Eye (tissue), 1 donor: ENCODE results near the gene ZFYVE1.
"Not testable (repeated sequence)": the region's sequence is repeated elsewhere in the genome, so short reads cannot be mapped to it uniquely, and the experiment has no call there.

Experiments
- DNase-seq: peaks from one replicate; pipeline ENCODE4 v3.0.0-alpha.2; 2015

The ZFYVE1 gene

DNA sequence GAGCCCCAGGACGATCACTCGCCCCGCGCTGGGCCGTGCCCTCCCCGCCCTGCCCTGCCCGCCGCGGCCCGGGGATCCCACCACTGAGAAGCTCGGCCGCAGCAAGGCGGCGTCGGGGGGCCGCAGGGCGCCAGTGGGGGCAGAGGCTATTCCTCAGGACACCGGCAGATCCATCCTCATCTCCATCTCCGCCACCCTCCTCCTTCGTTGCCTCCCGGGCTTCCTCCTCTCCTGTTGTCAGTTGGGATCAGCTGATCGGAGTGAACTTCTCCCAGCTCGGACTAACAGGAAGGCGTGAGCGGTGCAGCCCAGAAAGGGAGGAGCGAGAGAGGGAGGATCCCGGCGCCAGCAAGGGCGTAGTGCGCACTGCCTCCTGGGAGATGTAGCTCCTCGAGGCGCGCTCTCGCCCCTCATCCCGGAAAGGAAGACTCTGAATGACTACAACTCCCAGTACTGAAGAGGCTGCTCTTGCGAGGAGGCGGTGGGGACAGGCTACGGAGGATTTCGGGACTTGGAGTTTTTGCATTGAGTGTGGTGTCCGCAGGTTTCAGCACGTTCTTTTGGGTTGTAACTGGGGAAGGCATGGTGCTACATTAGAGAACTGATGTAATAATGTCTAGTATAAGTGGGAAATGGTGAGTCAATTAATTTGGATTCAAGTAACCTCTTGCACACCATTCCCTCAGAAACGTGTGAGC is at the start of gene ZFYVE1:
ZFYVE1 (minus strand) TSS at position 262 of the 698 bp plus-strand sequence. CDS start 2,598 bp downstream, outside the sequence.
- DNase-seq = peak; percentile 99

DNA sequence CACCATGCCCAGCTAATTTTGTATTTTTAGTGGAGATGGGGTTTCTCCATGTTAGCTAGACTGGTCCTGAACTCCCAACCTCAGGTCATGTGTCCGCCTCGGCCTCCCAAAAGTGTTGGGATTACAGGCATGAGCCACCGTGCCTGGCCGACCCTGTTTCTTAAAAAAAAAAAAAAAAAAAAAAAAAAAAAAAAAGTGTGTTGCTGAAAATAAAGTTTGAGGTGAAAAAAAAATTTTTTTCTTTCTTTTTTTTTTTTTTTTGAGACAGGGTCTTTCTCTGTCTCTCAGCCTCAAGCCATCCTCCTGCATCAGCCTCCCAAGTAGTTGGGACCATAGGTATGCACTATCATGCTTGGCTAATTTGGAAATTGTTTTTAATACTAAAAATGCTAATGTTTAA is 42.7 kb upstream of the ZFYVE1 start:
- no peak for DNase-seq

- no peak for DNase-seq
These were observed 32.2 kb upstream of the ZFYVE1 start for GRCh38 chr14:73058922-73059673.

- peak; percentile 99 for DNase-seq
These were observed 31.5 kb upstream of the ZFYVE1 start, which contains the start of gene RBM25 for GRCh38 chr14:73058224-73058921. RBM25 (plus strand) TSS chr14:73058534; CDS start chr14:73071642, 13,108 bp downstream.

DNA sequence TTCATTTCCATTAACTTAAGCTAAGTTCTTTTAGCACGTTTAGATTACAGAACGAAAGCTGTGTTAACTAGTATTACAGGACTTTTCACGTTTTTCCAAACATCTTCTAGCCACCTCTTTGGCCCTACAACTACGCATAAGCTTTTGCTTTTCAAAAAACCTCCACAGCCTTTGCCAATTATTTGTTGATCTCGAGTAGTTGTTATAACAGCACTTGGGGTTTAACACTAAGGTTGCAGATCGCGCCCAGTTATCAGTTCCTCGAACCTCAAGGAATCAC is 31.0 kb upstream of the ZFYVE1 start:
- DNase-seq = no peak

GRCh38 chr14:73055251-73055650 is 28.3 kb upstream of the ZFYVE1 start:
- no peak for DNase-seq

- DNase-seq = no peak
These were observed 22.5 kb upstream of the ZFYVE1 start for GRCh38 chr14:73049428-73049827.

DNA sequence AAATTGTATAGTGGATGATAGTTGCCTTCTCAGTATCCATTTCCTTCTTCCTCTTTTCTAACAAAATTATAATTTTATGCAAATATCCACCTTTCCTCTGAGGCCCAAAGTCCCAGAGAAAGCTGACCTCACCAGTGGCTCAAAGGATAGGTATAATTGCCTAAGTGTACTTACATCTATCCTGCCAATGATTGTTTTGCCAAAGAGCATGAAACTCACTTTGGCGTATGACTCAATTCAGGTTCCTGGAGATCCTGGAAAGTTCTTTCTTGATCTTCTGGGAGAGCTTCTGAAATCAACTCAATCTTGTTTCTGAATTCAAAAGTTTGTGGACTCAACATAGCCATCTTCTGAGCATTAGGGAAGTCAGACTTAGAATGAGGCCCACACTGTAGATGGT is 20.9 kb upstream of the ZFYVE1 start:
- no peak for DNase-seq

DNA sequence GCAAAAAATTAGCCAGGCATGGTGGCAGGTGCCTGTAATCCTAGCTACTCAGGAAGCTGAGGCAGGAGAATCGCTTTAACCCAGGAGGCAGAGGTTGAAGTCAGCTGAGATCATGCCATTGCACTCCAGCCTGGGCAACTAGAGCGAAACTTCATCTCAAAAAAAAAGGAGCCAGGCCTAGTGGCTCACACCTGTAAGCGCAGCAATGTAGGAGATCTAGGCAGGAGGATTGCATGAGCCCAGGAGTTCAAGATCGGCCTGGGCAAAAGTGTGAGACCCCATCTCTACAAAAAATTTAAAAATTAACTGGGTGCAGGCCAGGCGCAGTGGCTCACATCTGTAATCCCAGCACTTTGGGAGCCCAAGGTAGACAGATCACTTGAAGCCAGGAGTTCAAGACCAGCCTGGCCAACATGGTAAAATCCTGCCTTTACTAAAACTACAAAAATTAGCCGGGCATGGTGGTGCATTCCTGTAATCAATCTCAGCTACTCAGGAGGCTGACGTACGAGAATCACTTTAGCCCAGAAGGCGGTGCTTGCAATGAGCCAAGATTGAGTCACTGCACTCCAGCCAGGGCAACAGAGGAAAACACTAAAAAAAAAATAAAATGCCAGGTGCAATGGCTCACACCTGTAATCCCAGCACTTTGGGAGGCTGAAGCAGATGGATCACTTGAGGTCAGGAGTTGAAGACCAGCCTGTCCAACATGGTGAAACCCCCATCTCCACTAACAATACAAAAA is 10.0 kb upstream of the ZFYVE1 start:
- not testable (repeated sequence) for DNase-seq

DNA sequence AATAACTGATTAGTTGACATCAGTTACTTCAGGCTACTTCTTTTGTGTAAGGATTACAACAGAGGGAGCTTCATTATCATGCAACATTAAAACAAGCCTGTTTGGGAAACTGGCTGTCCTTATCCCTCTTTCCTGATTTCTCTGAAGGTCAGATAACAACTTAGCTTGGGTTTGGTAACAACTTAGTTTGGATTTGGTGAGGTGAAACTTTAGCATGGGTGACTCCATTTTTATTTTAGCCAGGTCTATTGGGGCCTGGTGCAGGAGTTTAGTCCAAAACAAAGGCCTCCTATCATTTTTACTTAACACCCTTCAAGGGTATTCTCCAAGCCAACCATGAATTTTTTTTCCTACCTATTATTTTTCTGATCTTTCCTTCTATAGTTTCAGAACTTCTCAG is 1.1 kb upstream of the ZFYVE1 start:
- no peak for DNase-seq

DNA sequence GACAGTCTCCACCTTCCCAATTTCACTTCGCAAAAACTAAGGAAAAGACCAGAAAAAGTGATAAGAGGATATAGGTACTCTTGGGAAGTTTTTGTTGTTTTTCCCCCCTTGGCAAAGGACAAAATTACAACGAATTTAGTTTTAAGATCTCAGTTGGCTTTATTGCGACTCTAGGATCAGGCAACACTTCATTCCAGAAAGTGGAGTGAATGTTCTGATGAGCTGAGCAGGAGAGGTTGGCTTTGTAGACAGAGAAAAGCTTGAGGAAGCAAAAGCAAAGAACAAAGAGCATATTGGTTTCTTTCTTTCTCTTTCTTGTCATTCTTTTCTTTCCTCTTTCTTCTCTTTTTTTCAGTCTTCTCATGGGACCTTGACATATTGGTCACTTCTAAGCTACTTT is 640 bp upstream of the ZFYVE1 start:
- no peak for DNase-seq

DNA sequence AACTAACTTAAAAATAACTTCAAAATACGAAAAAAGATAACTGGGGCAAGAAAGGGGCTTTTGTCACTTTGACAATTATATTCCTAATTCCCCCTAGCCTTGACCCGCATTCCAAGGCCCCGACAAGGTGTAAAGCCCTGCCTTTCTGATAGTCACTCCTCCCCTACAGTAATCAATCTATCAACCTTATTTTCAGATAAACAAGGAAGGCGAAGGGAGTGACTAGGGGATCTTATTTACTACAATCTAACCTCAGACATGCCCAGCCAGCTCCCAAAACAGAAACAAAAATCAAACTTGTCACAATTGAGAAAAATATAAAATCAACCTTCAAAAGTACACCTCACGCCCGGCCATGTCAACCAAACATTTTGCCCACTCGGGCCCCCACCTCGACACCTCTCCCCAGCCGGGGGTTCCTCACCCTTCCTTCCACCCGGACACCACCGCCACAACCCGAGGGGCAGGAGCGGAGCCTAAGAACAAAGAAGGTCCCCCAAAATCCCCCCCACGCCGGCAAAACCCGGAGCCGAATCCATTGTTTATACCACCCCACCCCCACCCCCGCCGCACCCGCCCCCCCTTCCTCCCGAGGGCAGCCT is 562 bp downstream of the ZFYVE1 start:
- peak; percentile 31 for DNase-seq

DNA sequence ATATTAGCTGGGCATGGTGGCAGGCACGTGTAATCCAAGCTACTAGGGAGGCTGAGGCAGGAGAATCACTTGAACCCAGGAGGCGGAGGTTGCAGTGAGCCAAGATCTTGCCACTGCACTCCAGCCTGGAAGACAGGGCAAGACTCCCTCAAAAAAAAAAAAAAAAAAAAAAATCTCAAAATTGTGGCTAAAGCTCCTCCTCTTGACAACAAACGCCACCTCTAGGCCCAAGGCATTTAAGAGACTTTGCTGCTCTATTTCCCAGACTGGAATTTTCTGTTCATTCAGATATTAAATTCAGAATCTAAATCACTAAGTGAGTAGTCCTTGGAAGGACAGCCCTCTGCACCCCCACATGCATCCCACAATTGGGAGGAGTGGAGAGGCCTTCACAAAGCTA is 1.4 kb downstream of the ZFYVE1 start:
- no peak for DNase-seq

DNA sequence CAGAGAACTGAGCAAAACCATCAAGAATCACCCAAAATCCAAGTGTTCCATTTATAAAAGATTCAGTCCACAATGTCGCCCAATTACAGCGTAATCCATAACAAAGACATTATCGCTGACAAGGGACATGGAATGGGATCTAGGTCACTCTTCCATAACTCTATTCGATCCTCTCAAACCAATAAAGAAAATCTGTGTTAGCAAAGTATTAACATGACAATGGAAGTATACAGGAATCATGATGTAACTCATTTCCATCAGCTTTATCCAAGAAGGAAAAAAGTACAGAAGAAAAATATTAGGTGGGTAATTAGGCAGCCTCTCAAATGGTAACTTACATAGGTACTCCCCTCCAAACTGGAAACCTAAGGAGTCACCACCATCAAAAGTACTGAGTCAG is 4.9 kb downstream of the ZFYVE1 start:
- no peak for DNase-seq

DNA sequence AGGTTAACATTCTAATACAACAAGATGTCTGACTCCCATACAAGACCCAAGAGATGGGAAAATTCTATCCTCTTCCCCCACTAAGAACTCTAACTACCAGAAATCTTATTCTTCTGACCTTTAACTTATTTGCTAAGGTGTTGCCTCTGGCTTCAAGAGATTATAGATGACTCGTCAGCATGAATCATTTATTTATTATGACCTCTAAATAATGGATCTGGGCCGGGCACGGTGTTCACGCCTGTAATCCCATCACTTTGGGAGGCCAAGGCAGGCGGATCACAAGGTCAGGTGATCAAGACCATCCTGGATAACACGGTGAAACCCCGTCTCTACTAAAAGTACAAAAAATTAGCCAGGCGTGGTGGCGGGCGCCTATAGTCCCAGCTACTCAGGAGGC is 10.9 kb downstream of the ZFYVE1 start:
- DNase-seq = not testable (repeated sequence)

- DNase-seq = not testable (repeated sequence)
These were observed 11.4 kb downstream of the ZFYVE1 start for GRCh38 chr14:73015552-73015951.

- DNase-seq = no peak
These were observed 12.8 kb downstream of the ZFYVE1 start for GRCh38 chr14:73014105-73014504.

GRCh38 chr14:73011189-73011588 is 15.7 kb downstream of the ZFYVE1 start:
- DNase-seq = not testable (repeated sequence)

GRCh38 chr14:73008501-73008900 is 18.4 kb downstream of the ZFYVE1 start:
- no peak for DNase-seq

GRCh38 chr14:73007835-73008234 is 19.1 kb downstream of the ZFYVE1 start:
- no peak for DNase-seq

DNA sequence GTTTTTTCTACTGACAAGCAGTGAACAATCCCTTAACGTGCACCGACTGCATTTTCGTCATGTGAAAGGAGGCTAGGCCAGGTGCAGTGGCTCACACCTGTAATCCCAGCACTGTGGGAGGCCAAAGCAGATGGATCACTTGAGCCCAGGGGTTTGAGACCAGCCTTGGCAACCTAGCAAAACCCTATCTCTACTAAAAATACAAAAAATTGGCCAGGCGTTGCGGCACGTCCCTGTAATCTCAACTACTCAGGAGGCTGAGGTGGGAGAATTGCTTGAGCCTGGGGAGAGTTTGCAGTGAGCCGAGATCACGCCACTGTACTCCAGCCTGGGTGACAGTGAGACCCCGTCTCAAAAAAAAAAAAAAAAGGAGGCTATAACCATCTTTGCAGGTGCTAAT is 22.3 kb downstream of the ZFYVE1 start:
- DNase-seq = not testable (repeated sequence)

GRCh38 chr14:73003681-73004080 is 23.2 kb downstream of the ZFYVE1 start:
- DNase-seq = no peak

DNA sequence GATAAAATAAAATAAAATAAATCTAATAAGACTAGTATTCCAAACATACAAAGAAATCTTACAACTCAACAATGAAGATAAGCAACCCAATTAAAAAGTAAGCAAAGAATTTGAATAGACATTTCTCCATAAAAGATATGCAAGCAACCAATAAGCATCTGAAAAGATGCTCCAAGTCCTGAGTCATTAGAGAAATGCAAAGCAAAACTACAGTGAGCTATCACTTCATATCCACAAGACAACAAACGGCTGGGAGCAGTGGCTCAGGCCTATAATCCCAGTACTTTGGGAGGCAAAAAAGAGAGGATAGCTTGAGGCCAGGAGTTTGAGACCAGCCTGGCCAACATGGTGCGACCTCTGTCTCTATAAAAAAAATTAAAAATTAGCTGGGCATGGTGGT is 26.8 kb downstream of the ZFYVE1 start:
- DNase-seq = no peak
